Thoracic aorta (tissue), 2 donors: ENCODE data around the gene GPRC5D. TPM values are rescaled to one million over a fixed set of nuclear protein-coding genes. Genes with fewer than 3 reads are reported as not detected.

Experiments
- ATAC-seq: fragments of 150-250 bp; one replicate; pipeline ENCODE4 v1.8.0; 2017; ENCODE audit warnings: low read depth; ENCODE audit not compliant: insufficient number of reproducible peaks, low FRiP score
- DNase-seq: peaks from one replicate; pipeline ENCODE4 v3.0.0-alpha.2; 2020; ENCODE audit warnings: low spot score
- H3K27ac ChIP-seq, 2 donors: fragments of 200-600 bp; sonication (generic); 1 replicate in 1 of 2; 2 replicates in 1 of 2; pipeline ENCODE4 v1.5.1; 2016; ENCODE audit warnings: mild to moderate bottlenecking in 2 of 2, moderate library complexity in 2 of 2
- H3K27me3 ChIP-seq: fragments of 200-600 bp; sonication (generic); replicated peaks from 2 replicates; pipeline ENCODE4 v1.6.0; 2016; ENCODE audit warnings: mild to moderate bottlenecking; ENCODE audit not compliant: insufficient read depth
- H3K36me3 ChIP-seq: fragments of 200-600 bp; sonication (generic); one replicate; pipeline ENCODE4 v1.5.1; 2016
- H3K4me1 ChIP-seq, 2 donors: fragments of 200-600 bp; sonication (generic); 1 replicate in 1 of 2; 2 replicates in 1 of 2; pipeline versions ENCODE4 v1.5.1 to v1.6.0; 2016; ENCODE audit warnings: low read depth in 2 of 2, mild to moderate bottlenecking in 1 of 2; ENCODE audit not compliant: control insufficient read depth in 1 of 2
- H3K4me3 ChIP-seq: fragments of 200-600 bp; sonication (generic); 2 replicates; pipeline ENCODE4 v1.5.1; 2016; ENCODE audit warnings: mild to moderate bottlenecking
- H3K9me3 ChIP-seq: fragments of 200-600 bp; sonication (generic); 2 replicates; pipeline ENCODE4 v1.5.1; 2016
- CTCF ChIP-seq: fragments of 200-600 bp; sonication (generic); IDR thresholded peaks from one replicate; pipeline ENCODE4 v1.5.1; 2019; ENCODE audit warnings: antibody characterized with exemption
- total RNA-seq, 2 donors: library from RNA; depleted of rRNA; stranded (reverse); fragments of >200 nt; gene quantifications; one replicate each; pipeline versions ENCODE4 v1.1.0 to v1.2.3, GENCODE V29; 2016

GPRC5D gene
- total RNA-seq, 2 donors from 2014 or later = not detected

GRCh38 chr12:12916135-12916944 is 35.6 kb downstream of the GPRC5D start:
- H3K27me3 ChIP-seq = no peaks in the 10 kb centered on the region
- H3K27ac ChIP-seq = peak overlapping the region; percentile 66 to 75
- peak; percentile 70 for ATAC-seq
- peak; percentile 96 for TF ChIP-seq CTCF
- H3K4me3 ChIP-seq = peak overlapping the region; percentile 57
- DNase-seq = peak; percentile 50
- H3K4me1 ChIP-seq = peaks cover 9 to 45% of the 10 kb centered on the region in 2 donors
- peaks cover 24% of the 10 kb centered on the region for H3K36me3 ChIP-seq
- H3K9me3 ChIP-seq = no peaks in the 10 kb centered on the region

- Histone ChIP-seq H3K4me1 (peaks cover 9 to 52% of the 10 kb centered on the region in 2 donors), H3K27ac (peak overlapping the region; percentile 26 to 75), H3K27me3 (no peaks in the 10 kb centered on the region), H3K9me3 (no peaks in the 10 kb centered on the region), H3K36me3 (peaks cover 24% of the 10 kb centered on the region), H3K4me3 (no peak overlapping the region)
- DNase-seq = no peak
- no peak for ATAC-seq
- TF ChIP-seq CTCF = no peak
These were observed 36.3 kb downstream of the GPRC5D start for GRCh38 chr12:12915656-12916055.

DNA sequence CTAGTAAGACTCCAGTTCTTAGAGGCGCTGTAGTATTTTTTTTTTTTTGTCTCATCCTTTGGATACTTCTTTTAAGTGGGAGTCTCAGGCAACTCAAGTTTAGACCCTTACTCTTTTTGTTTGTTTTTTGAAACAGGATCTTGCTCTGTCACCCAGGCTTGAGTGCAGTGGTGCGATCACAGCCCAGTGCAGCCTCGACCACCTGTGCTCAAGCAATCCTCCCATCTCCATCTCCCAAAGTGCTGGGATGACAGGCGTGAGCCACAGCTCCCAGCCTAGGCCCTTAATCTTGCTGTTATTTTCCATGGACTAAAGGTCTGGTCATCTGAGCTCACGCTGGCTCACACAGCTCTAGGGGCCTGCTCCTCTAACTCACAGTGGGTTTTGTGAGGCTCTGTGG is 39.3 kb downstream of the GPRC5D start:
- Histone ChIP-seq H3K27ac (peak overlapping the region in 1 of 2 donors; percentile 29), H3K27me3 (no peaks in the 10 kb centered on the region)
- ATAC-seq = no peak

DNA sequence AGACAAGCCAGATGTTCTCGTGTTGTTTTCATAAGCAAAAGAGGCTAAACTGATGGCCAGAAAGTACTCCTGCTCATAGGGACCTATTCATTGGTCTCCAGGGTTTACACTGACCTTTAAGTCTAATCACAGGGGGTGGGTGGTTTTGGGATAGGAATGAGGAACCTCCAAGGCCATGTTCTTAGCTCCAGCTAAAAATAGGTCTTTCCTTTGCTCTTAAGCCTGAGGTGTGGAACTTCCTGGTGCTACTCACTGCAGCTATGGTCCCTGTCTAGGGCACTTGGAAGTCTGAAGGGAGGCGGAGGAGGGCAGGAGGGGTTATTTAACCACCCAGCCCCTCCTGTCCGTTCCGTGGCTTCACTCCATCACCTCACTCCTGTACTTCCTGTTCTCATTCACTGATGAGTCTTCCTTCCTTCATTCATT is 42.0 kb downstream of the GPRC5D start:
- no peak for TF ChIP-seq CTCF
- peak; percentile 8 for ATAC-seq
- H3K27ac ChIP-seq = peak overlapping the region; percentile 63 to 65
- peaks cover 11 to 53% of the 10 kb centered on the region in 2 donors for H3K4me1 ChIP-seq
- H3K4me3 ChIP-seq = no peak overlapping the region
- no peak for DNase-seq
- no peaks in the 10 kb centered on the region for H3K9me3 ChIP-seq
- peaks cover 28% of the 10 kb centered on the region for H3K36me3 ChIP-seq
- no peaks in the 10 kb centered on the region for H3K27me3 ChIP-seq

More for the DNA sequence above, 39.3 kb downstream of the GPRC5D start:
- Histone ChIP-seq H3K36me3 (peaks cover 36% of the 10 kb centered on the region), H3K4me3 (no peak overlapping the region), H3K9me3 (no peaks in the 10 kb centered on the region), H3K4me1 (peaks cover 20 to 76% of the 10 kb centered on the region in 2 donors)
- DNase-seq = no peak
- no peak for TF ChIP-seq CTCF

GRCh38 chr12:12909228-12909994 is 42.6 kb downstream of the GPRC5D start:
- ATAC-seq (no peak), DNase-seq (no peak)
- H3K4me3 ChIP-seq = no peak overlapping the region
- H3K27me3 ChIP-seq = no peaks in the 10 kb centered on the region
- H3K27ac ChIP-seq = peak overlapping the region; percentile 63 to 65
- H3K4me1 ChIP-seq = peaks cover 11 to 57% of the 10 kb centered on the region in 2 donors
- H3K9me3 ChIP-seq = no peaks in the 10 kb centered on the region
- peaks cover 27% of the 10 kb centered on the region for H3K36me3 ChIP-seq
- no peak for TF ChIP-seq CTCF
